Measurements from ENCODE around the gene USH2A.

DNA sequence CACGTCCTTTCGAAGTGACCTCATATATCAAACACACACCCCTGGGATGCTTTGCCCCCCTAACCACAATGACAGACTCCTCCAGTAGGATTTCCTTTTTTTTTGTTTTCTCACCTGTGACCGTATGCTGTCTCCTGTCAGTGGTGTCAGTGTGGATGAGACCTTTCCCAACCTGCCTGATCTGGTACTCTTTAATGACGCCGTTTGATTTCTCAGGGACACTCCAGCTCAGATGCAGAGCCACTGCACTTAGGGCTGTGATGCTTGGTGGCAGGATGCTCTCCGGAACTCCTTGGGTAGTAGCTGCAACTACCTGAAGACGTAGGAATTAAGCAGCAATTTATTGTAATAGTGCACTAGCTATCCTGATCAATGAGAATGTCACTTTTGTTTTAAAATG lies 643.5 kb downstream of the USH2A start:
- TF ChIP-seq, protein P1, sequence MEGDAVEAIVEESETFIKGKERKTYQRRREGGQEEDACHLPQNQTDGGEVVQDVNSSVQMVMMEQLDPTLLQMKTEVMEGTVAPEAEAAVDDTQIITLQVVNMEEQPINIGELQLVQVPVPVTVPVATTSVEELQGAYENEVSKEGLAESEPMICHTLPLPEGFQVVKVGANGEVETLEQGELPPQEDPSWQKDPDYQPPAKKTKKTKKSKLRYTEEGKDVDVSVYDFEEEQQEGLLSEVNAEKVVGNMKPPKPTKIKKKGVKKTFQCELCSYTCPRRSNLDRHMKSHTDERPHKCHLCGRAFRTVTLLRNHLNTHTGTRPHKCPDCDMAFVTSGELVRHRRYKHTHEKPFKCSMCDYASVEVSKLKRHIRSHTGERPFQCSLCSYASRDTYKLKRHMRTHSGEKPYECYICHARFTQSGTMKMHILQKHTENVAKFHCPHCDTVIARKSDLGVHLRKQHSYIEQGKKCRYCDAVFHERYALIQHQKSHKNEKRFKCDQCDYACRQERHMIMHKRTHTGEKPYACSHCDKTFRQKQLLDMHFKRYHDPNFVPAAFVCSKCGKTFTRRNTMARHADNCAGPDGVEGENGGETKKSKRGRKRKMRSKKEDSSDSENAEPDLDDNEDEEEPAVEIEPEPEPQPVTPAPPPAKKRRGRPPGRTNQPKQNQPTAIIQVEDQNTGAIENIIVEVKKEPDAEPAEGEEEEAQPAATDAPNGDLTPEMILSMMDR (IDR thresholded peaks at IDR 0.05), result no peak
- TF ChIP-seq POLR2A (IDR thresholded peaks at IDR 0.05), result no peak

Data from tibial nerve (tissue), 3 donors.